ENCODE data around the gene OGFR. TPM values are rescaled to one million over a fixed set of nuclear protein-coding genes. Genes with fewer than 3 reads are reported as not detected.

Gene OGFR
- total RNA-seq, 1 experiment from 2014 or later: 47.3 TPM

DNA sequence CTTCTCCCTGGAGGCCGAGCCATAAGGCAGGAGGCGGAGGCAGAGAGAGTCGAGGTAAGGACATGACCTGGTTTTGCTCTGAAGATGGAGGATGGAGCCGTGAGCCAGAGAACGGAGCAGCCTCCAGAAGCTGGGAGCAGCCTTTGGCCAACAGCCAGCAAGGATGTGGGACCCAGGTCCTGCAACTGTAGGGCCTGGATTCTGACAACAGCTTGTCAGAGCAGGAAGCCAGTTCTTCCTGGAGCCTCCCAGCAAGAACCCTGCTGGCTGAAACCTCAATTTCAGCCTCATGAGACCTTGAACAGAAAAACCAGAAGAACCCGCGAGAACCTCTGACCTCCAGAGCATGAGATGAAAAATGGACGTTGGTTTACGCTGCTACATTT lies 21.7 kb upstream of the OGFR start:
- TF ChIP-seq POLR2AphosphoS5 (IDR thresholded peaks at IDR 0.05; ENCODE audit: low read depth, low read length): no peak
- TF ChIP-seq, protein P1, sequence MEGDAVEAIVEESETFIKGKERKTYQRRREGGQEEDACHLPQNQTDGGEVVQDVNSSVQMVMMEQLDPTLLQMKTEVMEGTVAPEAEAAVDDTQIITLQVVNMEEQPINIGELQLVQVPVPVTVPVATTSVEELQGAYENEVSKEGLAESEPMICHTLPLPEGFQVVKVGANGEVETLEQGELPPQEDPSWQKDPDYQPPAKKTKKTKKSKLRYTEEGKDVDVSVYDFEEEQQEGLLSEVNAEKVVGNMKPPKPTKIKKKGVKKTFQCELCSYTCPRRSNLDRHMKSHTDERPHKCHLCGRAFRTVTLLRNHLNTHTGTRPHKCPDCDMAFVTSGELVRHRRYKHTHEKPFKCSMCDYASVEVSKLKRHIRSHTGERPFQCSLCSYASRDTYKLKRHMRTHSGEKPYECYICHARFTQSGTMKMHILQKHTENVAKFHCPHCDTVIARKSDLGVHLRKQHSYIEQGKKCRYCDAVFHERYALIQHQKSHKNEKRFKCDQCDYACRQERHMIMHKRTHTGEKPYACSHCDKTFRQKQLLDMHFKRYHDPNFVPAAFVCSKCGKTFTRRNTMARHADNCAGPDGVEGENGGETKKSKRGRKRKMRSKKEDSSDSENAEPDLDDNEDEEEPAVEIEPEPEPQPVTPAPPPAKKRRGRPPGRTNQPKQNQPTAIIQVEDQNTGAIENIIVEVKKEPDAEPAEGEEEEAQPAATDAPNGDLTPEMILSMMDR (IDR thresholded peaks at IDR 0.05): no peak
- no peak for TF ChIP-seq REST (IDR thresholded peaks at IDR 0.05; ENCODE audit: insufficient read depth in 1 of 2, low read depth in 2 of 2, low read length in 1 of 2)
- TF ChIP-seq TCF7L2 (IDR thresholded peaks at IDR 0.05; ENCODE audit: low read depth, low read length): no peak
- TF ChIP-seq SIN3A (IDR thresholded peaks at IDR 0.05; ENCODE audit: borderline replicate concordance, insufficient read depth, low read depth, low read length): no peak
- intact Hi-C loops (cut with micrococcal nuclease; ENCODE audit: unreplicated experiment) (no loop called here), in situ Hi-C loops (cut with HindIII; ENCODE audit: low pct_unique_long_range_greater_than_20kb, low sequenced_read_pairs) (no loop called here)
- Histone ChIP-seq H3K27ac (ENCODE audit: low read length) (no peak overlapping the region), H3K9me3 (ENCODE audit: control insufficient read depth, insufficient read depth, low read depth, low read length) (no peaks in the 10 kb centered on the region), H3K36me3 (ENCODE audit: control insufficient read depth, insufficient read depth, low read length) (no peaks in the 10 kb centered on the region), H3K4me1 (ENCODE audit: control insufficient read depth, insufficient read depth, low read length) (no peaks in the 10 kb centered on the region), H3K4me3 (ENCODE audit: low read depth in 2 of 2, low read length in 2 of 2) (no peak overlapping the region), H3K27me3 (ENCODE audit: control insufficient read depth, insufficient read depth, low read length) (no peaks in the 10 kb centered on the region)
- ChIA-PET CTCF (no interaction called here), POLR2A (no interaction called here)
- BruUV-seq (replicated peaks): no TSS peak
- ATAC-seq (no peak), DNase-seq (ENCODE audit: low read depth, low spot score) (no peak)

- TF ChIP-seq TCF7L2 (IDR thresholded peaks at IDR 0.05; ENCODE audit: low read depth, low read length) (no peak), REST (IDR thresholded peaks at IDR 0.05; ENCODE audit: insufficient read depth in 1 of 2, low read depth in 2 of 2, low read length in 1 of 2) (no peak), SIN3A (IDR thresholded peaks at IDR 0.05; ENCODE audit: borderline replicate concordance, insufficient read depth, low read depth, low read length) (no peak), POLR2AphosphoS5 (IDR thresholded peaks at IDR 0.05; ENCODE audit: low read depth, low read length) (no peak)
- TF ChIP-seq, protein P1 (IDR thresholded peaks at IDR 0.05): no peak
- H3K4me3 ChIP-seq (ENCODE audit: low read depth in 2 of 2, low read length in 2 of 2): no peak overlapping the region
- intact Hi-C loops (cut with micrococcal nuclease; ENCODE audit: unreplicated experiment): no loop called here
- no peak overlapping the region for H3K27ac ChIP-seq (ENCODE audit: low read length)
- in situ Hi-C loops (cut with HindIII; ENCODE audit: low pct_unique_long_range_greater_than_20kb, low sequenced_read_pairs): no loop called here
- POLR2A ChIA-PET: no interaction called here
- H3K4me1 ChIP-seq (ENCODE audit: control insufficient read depth, insufficient read depth, low read length): no peaks in the 10 kb centered on the region
- H3K36me3 ChIP-seq (ENCODE audit: control insufficient read depth, insufficient read depth, low read length): no peaks in the 10 kb centered on the region
- no peaks in the 10 kb centered on the region for H3K9me3 ChIP-seq (ENCODE audit: control insufficient read depth, insufficient read depth, low read depth, low read length)
- BruUV-seq (replicated peaks): no TSS peak
- no peak for ATAC-seq
- no peaks in the 10 kb centered on the region for H3K27me3 ChIP-seq (ENCODE audit: control insufficient read depth, insufficient read depth, low read length)
- CTCF ChIA-PET: interaction anchor here (0.6 kb wide), 1 partner anchor 77 kb away, joined by 12 read pairs; no protein-coding TSS in a partner anchor
- DNase-seq (ENCODE audit: low read depth, low spot score): no peak
Observed at GRCh38 chr20:62784497-62784896, 20.1 kb upstream of the OGFR start.
